ENCODE data around the gene UBE2R2. TPM values are rescaled to one million over a fixed set of nuclear protein-coding genes. Genes with fewer than 3 reads are reported as not detected.

The UBE2R2 gene
- total RNA-seq, 2 experiments from 2014 or later: 13.7 to 57.3 TPM

DNA sequence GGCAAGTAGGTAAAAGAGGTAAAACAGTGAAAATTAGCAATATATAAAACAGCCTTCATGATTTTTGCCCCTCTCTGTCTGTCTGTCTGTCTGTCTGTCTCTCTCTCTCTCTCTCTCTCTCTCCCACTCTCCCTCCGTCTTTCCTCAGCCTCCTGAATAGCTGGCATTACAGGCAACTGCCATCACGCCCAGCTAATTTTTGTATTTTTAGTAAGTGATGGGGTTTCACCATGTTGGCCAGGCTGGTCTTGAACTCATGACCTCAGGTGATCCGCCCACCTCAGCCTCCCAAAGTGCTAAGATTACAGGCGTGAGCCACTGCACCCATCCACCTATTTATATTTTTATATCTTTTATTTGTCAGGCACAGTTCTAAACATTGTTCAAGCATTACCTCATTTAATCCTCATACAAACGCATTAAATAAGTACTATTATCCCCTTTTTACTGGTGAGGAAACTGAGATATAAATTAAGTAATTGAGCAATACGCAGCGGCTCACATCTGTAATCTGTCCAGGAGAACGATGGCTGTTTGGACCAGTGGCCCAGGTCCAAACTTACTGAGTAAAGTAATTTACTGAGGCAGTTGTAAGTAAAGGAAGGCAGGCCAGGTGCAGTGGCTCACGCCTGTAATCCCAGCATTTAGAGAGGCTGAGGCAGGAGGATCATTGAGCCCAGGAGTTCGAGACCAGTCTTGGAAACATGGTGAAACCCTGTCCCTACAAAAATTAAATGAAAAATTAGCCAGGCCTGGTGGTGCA lies 60.9 kb downstream of the UBE2R2 start:
- H3K4me2 ChIP-seq (ENCODE audit: low read length): peak overlapping the region; percentile 43; the same call in 1 of the 2 replicates
- H4K20me1 ChIP-seq (ENCODE audit: insufficient read depth, low read length): peaks cover 7% of the 10 kb centered on the region
- H3K4me3 ChIP-seq (ENCODE audit: low read depth, low read length, poor library complexity, severe bottlenecking): no peak overlapping the region
- H3K27ac ChIP-seq (ENCODE audit: low read depth, low read length, poor library complexity, severe bottlenecking): peak overlapping the region; percentile 30
- no peaks in the 10 kb centered on the region for H3K9me2 ChIP-seq (ENCODE audit: insufficient read depth, low read length)
- ChIA-PET CTCF (ENCODE audit: unreplicated experiment) (no interaction called here), POLR2A (interaction anchor here (0.8 kb wide), 1 partner anchor 60 kb away, joined by 3 read pairs; no protein-coding TSS in a partner anchor)
- intact Hi-C loops (cut with micrococcal nuclease; ENCODE audit: unreplicated experiment): no loop called here
- DNase-seq (ENCODE audit: low spot score): no peak
- H3K9me3 ChIP-seq (ENCODE audit: low read length): no peaks in the 10 kb centered on the region
- no peaks in the 10 kb centered on the region for H3K36me3 ChIP-seq (ENCODE audit: insufficient read depth, low read length)
- H3K79me2 ChIP-seq (ENCODE audit: insufficient read depth, low read depth, low read length): peaks cover 94% of the 10 kb centered on the region
- no peak overlapping the region for H2AFZ ChIP-seq (ENCODE audit: low read length)
- no TSS peak for BruUV-seq (replicated peaks)
- TF ChIP-seq, protein P1, sequence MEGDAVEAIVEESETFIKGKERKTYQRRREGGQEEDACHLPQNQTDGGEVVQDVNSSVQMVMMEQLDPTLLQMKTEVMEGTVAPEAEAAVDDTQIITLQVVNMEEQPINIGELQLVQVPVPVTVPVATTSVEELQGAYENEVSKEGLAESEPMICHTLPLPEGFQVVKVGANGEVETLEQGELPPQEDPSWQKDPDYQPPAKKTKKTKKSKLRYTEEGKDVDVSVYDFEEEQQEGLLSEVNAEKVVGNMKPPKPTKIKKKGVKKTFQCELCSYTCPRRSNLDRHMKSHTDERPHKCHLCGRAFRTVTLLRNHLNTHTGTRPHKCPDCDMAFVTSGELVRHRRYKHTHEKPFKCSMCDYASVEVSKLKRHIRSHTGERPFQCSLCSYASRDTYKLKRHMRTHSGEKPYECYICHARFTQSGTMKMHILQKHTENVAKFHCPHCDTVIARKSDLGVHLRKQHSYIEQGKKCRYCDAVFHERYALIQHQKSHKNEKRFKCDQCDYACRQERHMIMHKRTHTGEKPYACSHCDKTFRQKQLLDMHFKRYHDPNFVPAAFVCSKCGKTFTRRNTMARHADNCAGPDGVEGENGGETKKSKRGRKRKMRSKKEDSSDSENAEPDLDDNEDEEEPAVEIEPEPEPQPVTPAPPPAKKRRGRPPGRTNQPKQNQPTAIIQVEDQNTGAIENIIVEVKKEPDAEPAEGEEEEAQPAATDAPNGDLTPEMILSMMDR (conservative IDR thresholded peaks at IDR 0.05; ENCODE audit: low read length): no peak
- no peak for TF ChIP-seq EZH2phosphoT487 (IDR thresholded peaks at IDR 0.05; ENCODE audit: borderline replicate concordance, low read depth, low read length)
- H3K4me1 ChIP-seq (ENCODE audit: insufficient read depth, low read length, poor library complexity, severe bottlenecking): peaks cover 69% of the 10 kb centered on the region

- Histone ChIP-seq H3K9me3 (ENCODE audit: low read length) (no peaks in the 10 kb centered on the region), H4K20me1 (ENCODE audit: insufficient read depth, low read length) (peaks cover 7% of the 10 kb centered on the region), H3K36me3 (ENCODE audit: insufficient read depth, low read length) (no peaks in the 10 kb centered on the region), H3K27ac (ENCODE audit: low read depth, low read length, poor library complexity, severe bottlenecking) (peak overlapping the region; percentile 30), H3K9me2 (ENCODE audit: insufficient read depth, low read length) (no peaks in the 10 kb centered on the region), H3K79me2 (ENCODE audit: insufficient read depth, low read depth, low read length) (peaks cover 94% of the 10 kb centered on the region), H2AFZ (ENCODE audit: low read length) (no peak overlapping the region), H3K4me3 (ENCODE audit: low read depth, low read length, poor library complexity, severe bottlenecking) (no peak overlapping the region), H3K4me2 (ENCODE audit: low read length) (peak overlapping the region; percentile 43; the same call in 1 of the 2 replicates), H3K4me1 (ENCODE audit: insufficient read depth, low read length, poor library complexity, severe bottlenecking) (peaks cover 66% of the 10 kb centered on the region)
- BruUV-seq (replicated peaks): no TSS peak
- CTCF ChIA-PET (ENCODE audit: unreplicated experiment): no interaction called here
- POLR2A ChIA-PET: interaction anchor here (1.0 kb wide), 1 partner anchor 27 kb away, joined by 5 read pairs; no protein-coding TSS in a partner anchor
- TF ChIP-seq EZH2phosphoT487 (IDR thresholded peaks at IDR 0.05; ENCODE audit: borderline replicate concordance, low read depth, low read length): no peak
- TF ChIP-seq, protein P1 (conservative IDR thresholded peaks at IDR 0.05; ENCODE audit: low read length): no peak
- intact Hi-C loops (cut with micrococcal nuclease; ENCODE audit: unreplicated experiment): no loop called here
- DNase-seq (ENCODE audit: low spot score): no peak
Observed at GRCh38 chr9:33878691-33879366, 61.9 kb downstream of the UBE2R2 start.

Measured in OCI-LY7 (cell line).